Measurements from ENCODE around the gene SYT9.

DNA sequence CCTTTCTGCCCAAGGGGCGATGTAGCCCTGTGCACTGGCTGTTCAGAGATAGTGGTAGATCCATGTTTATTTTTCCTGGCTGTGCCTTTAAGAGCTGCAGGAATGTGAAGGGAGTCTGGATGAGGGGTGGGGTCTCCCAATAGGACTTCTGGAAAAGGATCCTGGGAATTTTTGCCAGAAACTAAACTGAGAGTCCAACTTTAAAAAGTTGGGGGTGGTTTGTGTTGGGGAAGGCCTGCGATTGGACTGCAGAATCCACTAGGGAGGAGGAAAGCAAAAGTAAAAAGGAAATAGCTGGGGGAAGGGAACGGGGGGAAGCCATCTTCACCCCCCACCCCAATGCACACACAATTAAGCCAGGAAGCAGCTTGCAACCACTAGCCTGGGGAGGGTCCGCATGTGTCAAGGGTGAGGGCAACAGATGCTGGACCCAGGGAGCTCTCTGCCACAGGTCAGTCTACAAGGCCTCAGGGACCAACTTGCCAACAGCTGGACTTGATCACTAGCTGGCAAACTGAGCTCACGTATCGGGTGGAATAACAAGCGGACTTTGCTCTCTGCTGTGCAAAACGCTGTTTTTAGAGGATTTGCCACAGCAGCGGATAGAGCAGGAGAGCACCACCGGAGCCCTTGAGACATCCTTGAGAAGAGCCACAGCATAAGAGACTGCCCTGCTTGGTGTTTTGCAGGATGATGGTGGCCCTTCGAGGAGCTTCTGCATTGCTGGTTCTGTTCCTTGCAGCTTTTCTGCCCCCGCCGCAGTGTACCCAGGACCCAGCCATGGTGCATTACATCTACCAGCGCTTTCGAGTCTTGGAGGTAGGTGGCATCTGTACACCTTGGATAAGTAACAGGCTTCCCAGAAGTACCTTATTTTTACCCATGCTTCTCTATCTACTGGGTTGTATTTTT is 233.7 kb downstream of the SYT9 start, which contains the start of gene OLFML1:
- TF ChIP-seq, protein P1, sequence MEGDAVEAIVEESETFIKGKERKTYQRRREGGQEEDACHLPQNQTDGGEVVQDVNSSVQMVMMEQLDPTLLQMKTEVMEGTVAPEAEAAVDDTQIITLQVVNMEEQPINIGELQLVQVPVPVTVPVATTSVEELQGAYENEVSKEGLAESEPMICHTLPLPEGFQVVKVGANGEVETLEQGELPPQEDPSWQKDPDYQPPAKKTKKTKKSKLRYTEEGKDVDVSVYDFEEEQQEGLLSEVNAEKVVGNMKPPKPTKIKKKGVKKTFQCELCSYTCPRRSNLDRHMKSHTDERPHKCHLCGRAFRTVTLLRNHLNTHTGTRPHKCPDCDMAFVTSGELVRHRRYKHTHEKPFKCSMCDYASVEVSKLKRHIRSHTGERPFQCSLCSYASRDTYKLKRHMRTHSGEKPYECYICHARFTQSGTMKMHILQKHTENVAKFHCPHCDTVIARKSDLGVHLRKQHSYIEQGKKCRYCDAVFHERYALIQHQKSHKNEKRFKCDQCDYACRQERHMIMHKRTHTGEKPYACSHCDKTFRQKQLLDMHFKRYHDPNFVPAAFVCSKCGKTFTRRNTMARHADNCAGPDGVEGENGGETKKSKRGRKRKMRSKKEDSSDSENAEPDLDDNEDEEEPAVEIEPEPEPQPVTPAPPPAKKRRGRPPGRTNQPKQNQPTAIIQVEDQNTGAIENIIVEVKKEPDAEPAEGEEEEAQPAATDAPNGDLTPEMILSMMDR (IDR thresholded peaks at IDR 0.05 in 8 of 11, conservative IDR thresholded peaks at IDR 0.05 in 3 of 11) = no peak
- TF ChIP-seq POLR2A (IDR thresholded peaks at IDR 0.05) (no peak), POLR2AphosphoS5 (IDR thresholded peaks at IDR 0.05) (peak in 1 of 3 donors; percentile 18)
